ENCODE measurements around the gene RPSA.

The RPSA gene

DNA sequence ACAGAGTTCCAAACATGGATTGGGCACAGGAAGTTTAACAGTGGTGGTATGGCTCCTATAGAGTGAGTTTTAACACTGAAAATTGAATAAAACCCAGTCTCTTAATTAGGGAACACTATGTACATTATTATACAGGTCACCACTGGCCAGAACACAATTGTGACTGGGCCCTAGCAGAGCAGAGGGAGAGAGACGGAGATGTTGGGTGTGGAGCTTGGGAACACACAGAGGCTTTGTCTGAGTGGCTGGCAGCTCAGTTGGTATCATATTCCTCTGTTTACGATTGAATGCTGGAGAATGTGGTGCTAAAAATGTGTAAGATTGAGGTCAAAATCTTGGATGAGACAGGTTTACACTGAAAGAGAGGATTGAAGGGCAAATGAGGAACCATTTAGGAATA, 54.2 kb downstream of the RPSA start:
- DNase-seq, result no peak

All from retina (tissue), 1 donor.